ENCODE data around the gene CHCHD6.

Gene CHCHD6

GRCh38 chr3:126956866-126957650, 253.0 kb downstream of the CHCHD6 start:
- no peak overlapping the region for H3K4me3 ChIP-seq (ENCODE audit: extremely low read depth, insufficient read depth, low read length, poor library complexity, severe bottlenecking)
- peaks cover 6% of the 10 kb centered on the region for H3K4me1 ChIP-seq (ENCODE audit: control insufficient read depth, insufficient read depth, low read length, poor library complexity, severe bottlenecking)
- H3K27ac ChIP-seq (ENCODE audit: low read depth, low read length, severe bottlenecking): no peak overlapping the region
- H3K9me3 ChIP-seq (ENCODE audit: control insufficient read depth, low read length): no peaks in the 10 kb centered on the region
- H3K36me3 ChIP-seq (ENCODE audit: control insufficient read depth, insufficient read depth, low read length): no peaks in the 10 kb centered on the region
- 86 to 90% methylated on average over 19 to 22 of the region's 23 CpGs for WGBS, 2 experiments (ENCODE audit: insufficient coverage in 2 of 2)

GRCh38 chr3:126957776-126958637, 254.0 kb downstream of the CHCHD6 start:
- no peak overlapping the region for H3K27ac ChIP-seq (ENCODE audit: low read depth, low read length, severe bottlenecking)
- 95 to 96% methylated on average over 10 to 14 of the region's 14 CpGs for WGBS, 2 experiments (ENCODE audit: insufficient coverage in 2 of 2)
- H3K9me3 ChIP-seq (ENCODE audit: control insufficient read depth, low read length): no peaks in the 10 kb centered on the region
- no peak overlapping the region for H3K4me3 ChIP-seq (ENCODE audit: extremely low read depth, insufficient read depth, low read length, poor library complexity, severe bottlenecking)
- H3K36me3 ChIP-seq (ENCODE audit: control insufficient read depth, insufficient read depth, low read length): no peaks in the 10 kb centered on the region
- H3K4me1 ChIP-seq (ENCODE audit: control insufficient read depth, insufficient read depth, low read length, poor library complexity, severe bottlenecking): peaks cover 6% of the 10 kb centered on the region

GRCh38 chr3:126958638-126959085, 254.6 kb downstream of the CHCHD6 start:
- H3K9me3 ChIP-seq (ENCODE audit: control insufficient read depth, low read length): no peaks in the 10 kb centered on the region
- H3K4me1 ChIP-seq (ENCODE audit: control insufficient read depth, insufficient read depth, low read length, poor library complexity, severe bottlenecking): peaks cover 6% of the 10 kb centered on the region
- no peaks in the 10 kb centered on the region for H3K36me3 ChIP-seq (ENCODE audit: control insufficient read depth, insufficient read depth, low read length)
- WGBS, 2 experiments (ENCODE audit: insufficient coverage in 2 of 2): 73 to 85% methylated on average over 3 to 10 of the region's 10 CpGs
- H3K27ac ChIP-seq (ENCODE audit: low read depth, low read length, severe bottlenecking): no peak overlapping the region
- no peak overlapping the region for H3K4me3 ChIP-seq (ENCODE audit: extremely low read depth, insufficient read depth, low read length, poor library complexity, severe bottlenecking)

GRCh38 chr3:126959136-126959920, 255.3 kb downstream of the CHCHD6 start:
- Histone ChIP-seq H3K4me3 (ENCODE audit: extremely low read depth, insufficient read depth, low read length, poor library complexity, severe bottlenecking) (no peak overlapping the region), H3K36me3 (ENCODE audit: control insufficient read depth, insufficient read depth, low read length) (no peaks in the 10 kb centered on the region), H3K9me3 (ENCODE audit: control insufficient read depth, low read length) (no peaks in the 10 kb centered on the region), H3K4me1 (ENCODE audit: control insufficient read depth, insufficient read depth, low read length, poor library complexity, severe bottlenecking) (peaks cover 6% of the 10 kb centered on the region), H3K27ac (ENCODE audit: low read depth, low read length, severe bottlenecking) (no peak overlapping the region)
- 84 to 85% methylated on average over 9 to 10 of the region's 10 CpGs for WGBS, 2 experiments (ENCODE audit: insufficient coverage in 2 of 2)

- 54 to 60% methylated on average over 13 to 16 of the region's 17 CpGs for WGBS, 2 experiments (ENCODE audit: insufficient coverage in 2 of 2)
- Histone ChIP-seq H3K27ac (ENCODE audit: low read depth, low read length, severe bottlenecking) (no peak overlapping the region), H3K4me3 (ENCODE audit: extremely low read depth, insufficient read depth, low read length, poor library complexity, severe bottlenecking) (no peak overlapping the region), H3K36me3 (ENCODE audit: control insufficient read depth, insufficient read depth, low read length) (no peaks in the 10 kb centered on the region), H3K4me1 (ENCODE audit: control insufficient read depth, insufficient read depth, low read length, poor library complexity, severe bottlenecking) (peaks cover 6% of the 10 kb centered on the region), H3K9me3 (ENCODE audit: control insufficient read depth, low read length) (no peaks in the 10 kb centered on the region)
Measured at GRCh38 chr3:126959921-126960603, 256.0 kb downstream of the CHCHD6 start.

- Histone ChIP-seq H3K9me3 (ENCODE audit: control insufficient read depth, low read length) (no peaks in the 10 kb centered on the region), H3K4me3 (ENCODE audit: extremely low read depth, insufficient read depth, low read length, poor library complexity, severe bottlenecking) (no peak overlapping the region), H3K36me3 (ENCODE audit: control insufficient read depth, insufficient read depth, low read length) (no peaks in the 10 kb centered on the region), H3K4me1 (ENCODE audit: control insufficient read depth, insufficient read depth, low read length, poor library complexity, severe bottlenecking) (peaks cover 6% of the 10 kb centered on the region), H3K27ac (ENCODE audit: low read depth, low read length, severe bottlenecking) (no peak overlapping the region)
- WGBS, 2 experiments (ENCODE audit: insufficient coverage in 2 of 2): 88% methylated on average over 15 to 17 of the region's 17 CpGs
Measured at GRCh38 chr3:126960604-126960995, 256.6 kb downstream of the CHCHD6 start.

- no peak overlapping the region for H3K4me3 ChIP-seq (ENCODE audit: extremely low read depth, insufficient read depth, low read length, poor library complexity, severe bottlenecking)
- H3K9me3 ChIP-seq (ENCODE audit: control insufficient read depth, low read length): no peaks in the 10 kb centered on the region
- H3K36me3 ChIP-seq (ENCODE audit: control insufficient read depth, insufficient read depth, low read length): no peaks in the 10 kb centered on the region
- peaks cover 6% of the 10 kb centered on the region for H3K4me1 ChIP-seq (ENCODE audit: control insufficient read depth, insufficient read depth, low read length, poor library complexity, severe bottlenecking)
- H3K27ac ChIP-seq (ENCODE audit: low read depth, low read length, severe bottlenecking): no peak overlapping the region
- WGBS, 2 experiments (ENCODE audit: insufficient coverage in 2 of 2): 93 to 98% methylated on average over 4 to 5 of the region's 8 CpGs
Measured at GRCh38 chr3:126961191-126961790, 257.3 kb downstream of the CHCHD6 start.

- H3K27ac ChIP-seq (ENCODE audit: low read depth, low read length, severe bottlenecking): no peak overlapping the region
- H3K4me1 ChIP-seq (ENCODE audit: control insufficient read depth, insufficient read depth, low read length, poor library complexity, severe bottlenecking): peaks cover 6% of the 10 kb centered on the region
- no peaks in the 10 kb centered on the region for H3K9me3 ChIP-seq (ENCODE audit: control insufficient read depth, low read length)
- H3K36me3 ChIP-seq (ENCODE audit: control insufficient read depth, insufficient read depth, low read length): no peaks in the 10 kb centered on the region
- WGBS, 2 experiments (ENCODE audit: insufficient coverage in 2 of 2): 95 to 97% methylated on average over 10 to 11 of the region's 11 CpGs
- H3K4me3 ChIP-seq (ENCODE audit: extremely low read depth, insufficient read depth, low read length, poor library complexity, severe bottlenecking): no peak overlapping the region
Measured at GRCh38 chr3:126961791-126962461, 257.9 kb downstream of the CHCHD6 start.

GRCh38 chr3:126962756-126963155, 258.7 kb downstream of the CHCHD6 start:
- WGBS, 2 experiments (ENCODE audit: insufficient coverage in 2 of 2): 91 to 94% methylated on average over 8 of the region's 8 CpGs
- no peaks in the 10 kb centered on the region for H3K9me3 ChIP-seq (ENCODE audit: control insufficient read depth, low read length)
- no peak overlapping the region for H3K27ac ChIP-seq (ENCODE audit: low read depth, low read length, severe bottlenecking)
- peaks cover 6% of the 10 kb centered on the region for H3K4me1 ChIP-seq (ENCODE audit: control insufficient read depth, insufficient read depth, low read length, poor library complexity, severe bottlenecking)
- no peak overlapping the region for H3K4me3 ChIP-seq (ENCODE audit: extremely low read depth, insufficient read depth, low read length, poor library complexity, severe bottlenecking)
- no peaks in the 10 kb centered on the region for H3K36me3 ChIP-seq (ENCODE audit: control insufficient read depth, insufficient read depth, low read length)
